Ecto neural progenitor cell (in vitro differentiated cells): ENCODE data around the gene WSB1.
A peak's percentile ranks its signal among the peaks of the same experiment; 100 is the strongest.
"Not testable (repeated sequence)": the region's sequence is repeated elsewhere in the genome, so short reads cannot be mapped to it uniquely, and the experiment has no call there.

Experiments used
- DNase-seq: peaks from one replicate; pipeline ENCODE4 v3.0.0-alpha.2; 2018; ENCODE audit warnings: low spot score

WSB1 gene, protein sequence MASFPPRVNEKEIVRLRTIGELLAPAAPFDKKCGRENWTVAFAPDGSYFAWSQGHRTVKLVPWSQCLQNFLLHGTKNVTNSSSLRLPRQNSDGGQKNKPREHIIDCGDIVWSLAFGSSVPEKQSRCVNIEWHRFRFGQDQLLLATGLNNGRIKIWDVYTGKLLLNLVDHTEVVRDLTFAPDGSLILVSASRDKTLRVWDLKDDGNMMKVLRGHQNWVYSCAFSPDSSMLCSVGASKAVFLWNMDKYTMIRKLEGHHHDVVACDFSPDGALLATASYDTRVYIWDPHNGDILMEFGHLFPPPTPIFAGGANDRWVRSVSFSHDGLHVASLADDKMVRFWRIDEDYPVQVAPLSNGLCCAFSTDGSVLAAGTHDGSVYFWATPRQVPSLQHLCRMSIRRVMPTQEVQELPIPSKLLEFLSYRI

DNA sequence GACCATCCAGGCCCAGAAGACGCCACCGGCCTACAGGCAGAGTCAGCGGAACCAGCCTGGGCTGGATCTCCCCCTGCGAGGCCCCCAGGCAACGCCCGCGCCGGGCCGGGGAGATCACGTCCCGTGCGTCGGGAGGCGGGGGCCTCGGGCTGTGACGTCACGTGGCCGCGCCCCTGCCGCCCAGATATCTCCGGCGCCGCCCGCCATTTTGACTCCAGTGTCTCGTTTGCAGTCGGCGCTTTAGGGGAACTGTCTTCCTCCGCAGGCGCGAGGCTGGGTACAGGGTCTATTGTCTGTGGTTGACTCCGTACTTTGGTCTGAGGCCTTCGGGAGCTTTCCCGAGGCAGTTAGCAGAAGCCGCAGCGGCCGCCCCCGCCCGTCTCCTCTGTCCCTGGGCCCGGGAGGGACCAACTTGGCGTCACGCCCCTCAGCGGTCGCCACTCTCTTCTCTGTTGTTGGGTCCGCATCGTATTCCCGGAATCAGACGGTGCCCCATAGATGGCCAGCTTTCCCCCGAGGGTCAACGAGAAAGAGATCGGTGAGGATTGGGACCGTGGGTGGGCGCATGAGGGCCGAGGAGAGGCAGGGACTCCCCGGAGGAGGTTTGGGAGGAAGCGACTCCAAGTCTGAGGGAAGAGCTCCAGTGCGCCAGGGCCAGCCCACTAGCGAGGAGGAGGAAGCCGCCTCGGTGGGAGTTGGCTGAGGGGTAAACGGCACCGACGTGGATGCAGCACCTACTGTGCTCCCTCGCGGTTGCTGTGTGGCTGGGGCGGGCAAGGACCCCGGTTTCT lies at the start of gene WSB1:
Gene WSB1 (plus strand): TSS at position 217 of the 791 bp plus-strand sequence. CDS start 282 bp downstream, at position 499.
- DNase-seq: peak; percentile 99

- no peak for DNase-seq
These were observed 49.3 kb upstream of the WSB1 start for GRCh38 chr17:27244491-27245223.

DNA sequence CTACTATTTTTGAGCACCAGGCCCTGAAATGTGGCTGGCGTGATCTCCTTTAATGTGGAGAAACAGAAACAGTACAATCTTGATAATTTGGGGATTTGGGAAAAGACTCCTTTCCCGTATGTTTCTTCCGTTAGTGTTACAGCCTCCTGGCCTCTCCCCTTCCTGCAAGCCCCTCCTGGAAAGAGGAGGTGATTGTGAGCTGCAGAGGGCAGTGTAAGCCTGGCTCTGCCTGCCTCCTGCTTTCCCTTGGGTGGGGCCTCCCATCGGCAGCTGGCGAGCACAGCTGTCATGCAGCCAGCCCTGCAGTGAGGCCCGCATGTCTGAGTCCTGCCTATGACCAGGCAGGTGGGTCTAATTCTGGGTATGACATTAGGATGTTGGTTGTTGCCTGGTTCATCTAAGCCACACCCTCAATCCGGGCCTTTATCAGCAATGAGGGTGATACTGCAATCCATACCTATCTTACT lies 48.7 kb upstream of the WSB1 start:
- DNase-seq: peak; percentile 86

DNA sequence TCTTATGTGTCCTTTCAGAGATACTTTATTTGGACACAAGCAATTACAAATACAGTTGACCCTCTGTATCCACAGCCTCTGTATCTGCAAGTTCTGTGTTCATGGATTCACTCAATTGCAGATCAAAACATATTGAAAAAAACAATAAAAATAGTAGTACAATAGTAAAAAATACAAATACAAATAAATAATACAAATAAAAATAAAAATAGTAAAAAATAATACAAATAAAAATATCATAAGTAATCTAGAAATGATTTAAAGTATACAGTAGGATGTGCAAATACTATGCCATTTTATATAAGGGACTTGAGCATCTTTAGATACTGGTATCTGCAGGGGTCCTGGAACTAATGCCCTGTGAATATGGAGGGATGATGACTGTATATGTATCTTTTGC lies 47.4 kb upstream of the WSB1 start:
- DNase-seq: no peak

DNA sequence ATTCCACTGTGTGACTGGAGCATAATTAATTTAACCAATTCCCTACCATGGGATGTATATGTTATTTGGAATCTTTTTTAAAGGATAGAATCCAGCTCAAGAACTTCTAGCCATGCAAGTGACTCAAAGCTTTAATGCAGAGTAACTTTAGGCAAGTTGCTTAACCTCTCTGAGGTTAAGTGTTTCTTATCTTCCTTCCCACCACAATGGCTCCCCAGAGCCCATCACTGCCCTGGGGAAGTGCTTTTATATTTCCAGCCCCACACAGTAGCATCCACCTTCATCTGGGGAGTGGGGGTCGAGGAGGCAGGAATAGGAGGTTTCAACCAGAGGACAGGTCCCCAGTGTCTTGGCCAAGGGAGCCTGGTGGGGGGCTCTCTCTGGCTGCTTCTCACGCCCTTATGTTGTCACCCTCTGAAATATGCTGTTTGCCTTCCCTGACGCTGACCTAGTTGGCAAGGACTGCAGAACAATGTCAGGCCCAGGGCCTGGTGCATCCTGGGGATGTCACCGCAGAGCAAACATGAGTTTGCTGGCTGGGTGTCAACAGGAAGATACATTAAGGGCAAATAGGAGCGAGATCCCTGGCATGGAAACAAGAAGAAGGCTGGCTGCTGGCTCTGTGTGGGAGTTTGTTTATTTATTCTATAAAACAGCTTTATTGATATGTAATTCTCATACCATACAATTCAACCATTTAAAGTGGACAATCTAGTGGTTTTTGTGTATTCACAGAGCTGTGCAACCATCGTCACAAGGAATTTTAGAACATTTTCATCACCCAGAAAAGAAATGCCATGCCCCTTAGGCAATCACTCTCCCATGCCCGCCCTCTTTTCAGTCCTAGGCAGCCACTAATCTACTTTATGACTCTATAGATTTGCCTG lies 46.6 kb upstream of the WSB1 start:
- no peak for DNase-seq

DNA sequence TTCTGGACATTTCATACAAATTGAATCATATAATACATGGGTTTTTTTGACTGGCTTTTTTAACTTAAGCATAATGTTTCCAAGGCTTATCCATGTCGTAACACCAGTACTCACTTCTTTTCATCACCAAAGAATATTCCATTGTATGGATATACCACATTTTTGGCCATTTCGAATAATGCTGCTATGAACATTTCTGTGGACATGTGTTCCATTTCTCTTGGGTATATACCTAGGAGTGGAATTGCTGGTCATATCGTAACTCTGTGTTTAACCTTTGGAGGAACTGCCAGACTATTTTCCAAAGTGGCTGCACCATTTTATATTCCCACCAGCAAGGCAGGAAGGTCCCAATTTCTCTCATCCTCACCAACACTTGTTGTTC lies 46.0 kb upstream of the WSB1 start:
- no peak for DNase-seq

- DNase-seq: not testable (repeated sequence)
These were observed 43.1 kb upstream of the WSB1 start for GRCh38 chr17:27250791-27251190.

- DNase-seq: not testable (repeated sequence)
These were observed 39.1 kb upstream of the WSB1 start for GRCh38 chr17:27254802-27255201.

GRCh38 chr17:27256225-27257030 lies 37.5 kb upstream of the WSB1 start:
- DNase-seq: no peak

- no peak for DNase-seq
These were observed 36.9 kb upstream of the WSB1 start for GRCh38 chr17:27257031-27257357.

- DNase-seq: no peak
These were observed 34.6 kb upstream of the WSB1 start for GRCh38 chr17:27259356-27259755.

- DNase-seq: no peak
These were observed 30.5 kb upstream of the WSB1 start for GRCh38 chr17:27263386-27263785.

GRCh38 chr17:27264068-27264812 lies 29.7 kb upstream of the WSB1 start:
- no peak for DNase-seq

DNA sequence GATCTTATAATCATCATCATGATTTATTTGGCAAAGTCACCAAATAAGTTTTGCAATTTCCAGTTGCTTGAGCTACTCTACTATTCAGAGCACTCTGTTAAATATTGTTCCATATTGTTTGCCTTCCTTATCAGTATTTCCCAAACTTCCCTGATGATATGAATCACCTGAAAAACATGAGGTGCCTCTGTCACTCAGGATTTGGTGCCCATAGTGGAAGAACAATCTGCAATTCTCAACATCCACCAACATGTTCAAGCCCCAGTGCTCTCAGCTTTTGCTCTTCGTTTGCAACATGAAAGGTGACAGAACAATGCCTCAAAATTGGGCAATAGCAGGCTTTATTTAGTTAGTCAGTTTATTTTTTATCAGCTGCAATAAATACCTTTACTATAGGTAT lies 28.6 kb upstream of the WSB1 start:
- no peak for DNase-seq

DNA sequence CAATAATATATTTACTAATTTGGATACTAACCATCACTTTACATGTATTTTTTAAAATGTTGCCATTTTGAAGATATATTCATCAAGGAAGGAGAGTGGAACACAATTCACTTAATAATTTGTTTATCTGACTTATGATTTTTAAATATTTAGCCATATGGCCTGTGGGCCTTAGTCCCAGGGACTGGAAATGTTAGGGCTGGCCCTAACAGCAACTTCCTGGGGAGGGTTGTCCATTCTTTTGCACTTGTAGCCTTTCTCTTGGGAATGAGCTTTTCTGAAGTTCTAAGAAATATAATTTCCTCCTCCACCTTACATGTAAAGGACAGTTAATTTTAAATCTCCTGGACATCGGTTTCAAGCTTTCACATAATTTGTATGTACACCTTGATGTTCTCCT lies 27.7 kb upstream of the WSB1 start:
- DNase-seq: no peak

DNA sequence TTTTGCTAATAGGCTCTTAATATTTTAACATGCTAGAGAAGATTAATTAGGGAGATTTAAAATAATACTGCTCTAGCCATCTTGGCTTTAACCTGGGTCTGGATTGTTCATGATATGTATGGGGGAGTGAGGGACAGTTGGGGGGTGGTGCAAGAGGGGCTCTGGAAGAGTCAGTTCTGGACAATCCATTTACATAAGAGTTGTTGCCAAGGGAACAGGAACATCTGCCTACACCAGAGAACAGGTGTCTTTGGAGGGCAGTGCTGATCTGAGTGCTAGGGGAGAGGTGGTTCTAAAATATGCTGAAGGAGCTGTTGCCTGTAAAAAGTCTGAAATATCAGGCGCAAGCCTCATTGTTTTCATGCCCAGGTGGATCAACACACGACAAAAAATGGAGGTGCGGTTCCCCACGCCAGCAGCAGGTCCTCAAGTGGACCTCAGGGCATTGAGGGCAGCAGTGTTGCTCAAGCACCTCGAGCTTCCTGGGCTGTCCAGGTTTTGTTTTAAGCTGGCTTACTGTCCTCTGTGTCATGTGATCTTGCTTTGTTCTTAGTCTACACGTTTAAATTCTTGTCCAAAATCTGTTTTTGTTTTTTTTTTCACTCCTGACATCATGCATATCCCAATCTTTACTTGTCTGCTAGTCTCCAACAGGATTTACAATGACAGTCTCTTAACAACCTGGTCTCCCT lies 25.4 kb upstream of the WSB1 start:
- DNase-seq: no peak

DNA sequence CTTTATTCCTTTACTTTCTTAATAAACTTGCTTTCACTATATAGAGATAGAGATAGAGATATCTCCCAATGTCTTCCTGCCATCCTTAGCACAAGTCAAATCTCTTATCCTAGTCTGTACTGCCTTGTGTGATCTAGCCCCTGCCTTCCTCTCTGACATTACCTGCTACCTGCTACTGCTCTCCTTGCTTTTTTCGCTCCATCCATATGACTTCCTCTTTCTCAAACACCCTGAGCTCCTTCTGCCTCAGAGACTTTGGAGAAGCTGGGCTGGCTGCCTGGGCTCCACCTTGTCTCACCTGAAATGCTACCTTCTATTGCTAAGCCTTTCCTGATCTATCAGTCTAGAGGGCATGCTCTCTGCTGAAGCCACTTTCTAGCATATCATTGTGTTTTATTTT lies 24.7 kb upstream of the WSB1 start:
- DNase-seq: no peak

DNA sequence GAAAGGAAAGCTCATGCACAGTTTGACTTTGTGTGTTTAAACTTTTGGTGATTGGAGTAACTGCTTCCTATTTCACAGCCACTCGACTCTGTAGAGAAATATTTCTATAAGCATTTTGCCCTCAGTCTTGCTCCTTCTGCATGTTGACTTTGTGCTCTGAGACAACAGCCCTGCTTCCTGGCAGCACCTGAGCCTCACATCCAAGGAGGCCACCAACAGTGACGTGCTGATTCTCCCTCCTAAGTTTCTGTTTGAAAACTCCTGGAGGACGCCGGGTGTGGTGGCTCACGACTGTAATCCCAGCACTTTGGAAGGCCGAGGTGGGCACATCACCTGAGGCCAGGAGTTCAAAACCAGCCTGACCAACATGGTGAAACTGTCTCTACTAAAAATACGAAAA lies 23.9 kb upstream of the WSB1 start:
- no peak for DNase-seq

- DNase-seq: peak; percentile 78
These were observed 17.2 kb upstream of the WSB1 start for GRCh38 chr17:27276653-27277156.
